Measurements from ENCODE around the gene ARSI.

Gene ARSI

DNA sequence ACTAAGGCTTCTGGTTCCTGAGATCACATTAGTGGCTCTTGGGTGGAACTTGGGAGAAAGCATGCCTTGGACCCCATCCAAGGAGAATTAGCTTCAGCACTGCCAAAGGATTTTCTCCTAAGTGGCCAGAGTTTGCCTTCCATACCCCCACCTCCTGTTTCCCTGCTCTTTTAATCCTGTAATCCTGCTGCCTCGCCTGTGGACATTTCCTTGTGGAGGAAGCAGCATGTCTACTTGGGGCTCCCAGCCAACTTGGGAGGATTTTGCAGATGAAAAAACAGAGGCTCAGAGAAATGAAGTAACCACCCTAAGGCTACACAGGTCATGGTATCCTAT is 1.6 kb downstream of the ARSI start:
- no peak for DNase-seq (ENCODE audit: low read depth)
- TF ChIP-seq, protein P1, sequence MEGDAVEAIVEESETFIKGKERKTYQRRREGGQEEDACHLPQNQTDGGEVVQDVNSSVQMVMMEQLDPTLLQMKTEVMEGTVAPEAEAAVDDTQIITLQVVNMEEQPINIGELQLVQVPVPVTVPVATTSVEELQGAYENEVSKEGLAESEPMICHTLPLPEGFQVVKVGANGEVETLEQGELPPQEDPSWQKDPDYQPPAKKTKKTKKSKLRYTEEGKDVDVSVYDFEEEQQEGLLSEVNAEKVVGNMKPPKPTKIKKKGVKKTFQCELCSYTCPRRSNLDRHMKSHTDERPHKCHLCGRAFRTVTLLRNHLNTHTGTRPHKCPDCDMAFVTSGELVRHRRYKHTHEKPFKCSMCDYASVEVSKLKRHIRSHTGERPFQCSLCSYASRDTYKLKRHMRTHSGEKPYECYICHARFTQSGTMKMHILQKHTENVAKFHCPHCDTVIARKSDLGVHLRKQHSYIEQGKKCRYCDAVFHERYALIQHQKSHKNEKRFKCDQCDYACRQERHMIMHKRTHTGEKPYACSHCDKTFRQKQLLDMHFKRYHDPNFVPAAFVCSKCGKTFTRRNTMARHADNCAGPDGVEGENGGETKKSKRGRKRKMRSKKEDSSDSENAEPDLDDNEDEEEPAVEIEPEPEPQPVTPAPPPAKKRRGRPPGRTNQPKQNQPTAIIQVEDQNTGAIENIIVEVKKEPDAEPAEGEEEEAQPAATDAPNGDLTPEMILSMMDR (IDR thresholded peaks at IDR 0.05; ENCODE audit: control insufficient read depth, insufficient read depth, low read depth, low read length, missing control alignments): no peak
- no peak overlapping the region for H3K4me3 ChIP-seq (ENCODE audit: control insufficient read depth, low read depth, low read length)

DNA sequence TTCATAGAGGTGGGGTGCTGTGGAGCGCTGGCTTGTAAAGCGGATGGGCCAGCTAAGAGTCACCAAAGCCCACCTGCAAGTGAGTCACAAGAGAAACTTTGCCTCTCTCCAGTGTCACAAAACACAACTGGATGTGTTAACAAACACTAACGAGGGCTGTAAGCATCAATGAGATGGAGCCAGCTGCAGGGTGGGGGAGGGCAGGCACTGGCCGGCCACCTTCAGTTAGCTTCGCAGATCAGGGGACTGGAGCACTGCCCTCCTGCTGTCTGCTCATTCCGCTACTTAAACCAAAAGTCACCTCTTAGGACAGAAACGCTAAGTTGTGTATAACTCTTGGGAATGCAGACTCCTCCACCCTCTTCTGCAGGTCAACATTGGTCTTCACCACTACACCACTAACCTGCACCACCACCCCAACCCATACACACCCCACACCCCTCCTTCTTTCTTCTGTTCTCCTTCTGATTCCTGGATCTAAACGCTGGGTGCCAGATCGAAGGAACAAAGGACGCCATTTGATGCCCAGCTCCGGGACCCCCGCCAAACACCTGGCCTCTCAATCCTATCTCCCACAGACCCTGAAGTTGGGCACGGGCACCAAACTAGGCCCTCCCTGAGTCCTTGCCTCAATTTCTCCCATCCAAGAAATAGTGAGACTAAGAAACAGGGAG is 2.1 kb downstream of the ARSI start:
- TF ChIP-seq, protein P1 (IDR thresholded peaks at IDR 0.05; ENCODE audit: control insufficient read depth, insufficient read depth, low read depth, low read length, missing control alignments): no peak
- no peak overlapping the region for H3K4me3 ChIP-seq (ENCODE audit: control insufficient read depth, low read depth, low read length)
- no peak for DNase-seq (ENCODE audit: low read depth)

DNA sequence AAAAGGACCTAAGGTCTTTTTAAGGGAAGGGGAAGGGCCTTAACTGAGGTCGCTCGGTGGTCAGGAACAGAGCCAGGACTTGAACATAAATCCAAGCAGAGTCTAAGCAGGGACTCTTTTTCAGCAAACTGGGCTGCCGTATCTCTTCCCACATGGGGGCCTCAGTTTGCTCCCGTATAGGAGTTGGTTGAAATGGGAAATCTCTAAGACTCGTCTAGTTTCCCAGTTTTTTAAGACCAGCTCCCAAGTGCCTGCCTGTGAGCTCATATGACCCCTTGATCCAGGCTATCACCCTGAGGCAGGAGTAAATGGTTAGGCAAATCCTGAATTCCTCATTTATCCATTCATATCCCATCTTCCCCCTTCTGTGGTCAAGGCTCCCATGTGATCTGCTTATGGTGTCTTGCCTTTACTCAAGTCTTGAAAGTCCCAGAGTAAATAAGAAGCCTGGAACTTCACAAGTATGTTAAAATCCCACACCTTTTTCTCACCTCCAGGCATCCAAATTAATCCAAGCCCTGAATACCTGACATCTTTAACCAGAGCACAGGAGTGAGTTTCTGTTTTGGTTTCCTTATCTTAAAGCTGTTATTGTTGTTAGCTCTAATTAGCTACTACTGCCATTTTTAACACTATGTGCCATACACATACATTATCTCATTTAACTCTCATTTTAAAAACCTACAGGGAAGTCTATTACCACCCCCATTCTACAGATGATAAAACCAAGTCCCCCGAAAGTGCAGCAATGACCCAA is 3.0 kb downstream of the ARSI start:
- TF ChIP-seq, protein P1 (IDR thresholded peaks at IDR 0.05; ENCODE audit: control insufficient read depth, insufficient read depth, low read depth, low read length, missing control alignments): no peak
- DNase-seq (ENCODE audit: low read depth): peak; percentile 21
- H3K4me3 ChIP-seq (ENCODE audit: control insufficient read depth, low read depth, low read length): no peak overlapping the region

- TF ChIP-seq, protein P1 (IDR thresholded peaks at IDR 0.05; ENCODE audit: control insufficient read depth, insufficient read depth, low read depth, low read length, missing control alignments): no peak
- DNase-seq (ENCODE audit: low read depth): peak; percentile 98
- H3K4me3 ChIP-seq (ENCODE audit: control insufficient read depth, low read depth, low read length): no peak overlapping the region
These were observed 3.8 kb downstream of the ARSI start for GRCh38 chr5:150298701-150299451.

- no peak for DNase-seq (ENCODE audit: low read depth)
- H3K4me3 ChIP-seq (ENCODE audit: control insufficient read depth, low read depth, low read length): no peak overlapping the region
- TF ChIP-seq, protein P1 (IDR thresholded peaks at IDR 0.05; ENCODE audit: control insufficient read depth, insufficient read depth, low read depth, low read length, missing control alignments): no peak
These were observed 4.6 kb downstream of the ARSI start for GRCh38 chr5:150297934-150298595.

- TF ChIP-seq, protein P1 (IDR thresholded peaks at IDR 0.05; ENCODE audit: control insufficient read depth, insufficient read depth, low read depth, low read length, missing control alignments): no peak
- DNase-seq (ENCODE audit: low read depth): no peak
- H3K4me3 ChIP-seq (ENCODE audit: control insufficient read depth, low read depth, low read length): no peak overlapping the region
These were observed 5.3 kb downstream of the ARSI start for GRCh38 chr5:150297236-150297890.

Data from AG09309 (cell line).